ENCODE data around the gene NAA35.

DNA sequence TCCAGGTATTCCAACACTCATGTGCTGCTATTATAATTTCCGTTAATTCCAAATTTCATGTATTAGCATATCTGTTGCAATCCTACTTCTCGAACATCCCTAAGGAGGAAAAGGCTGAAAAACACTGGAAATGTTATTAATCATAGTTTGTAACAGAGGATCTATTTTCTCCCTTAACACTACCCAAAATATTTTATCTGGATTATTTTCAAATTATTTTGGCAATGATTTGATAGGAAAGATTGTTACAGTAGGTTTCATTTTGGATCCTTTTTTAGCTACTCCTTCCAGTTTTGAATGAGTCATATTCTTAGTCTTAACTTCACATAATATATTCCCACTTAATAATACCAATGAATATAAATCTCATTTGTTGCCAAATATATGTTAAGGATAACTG is 13.9 kb upstream of the NAA35 start:
- TF ChIP-seq POLR2A (IDR thresholded peaks at IDR 0.05) (no peak), CTCF (IDR thresholded peaks at IDR 0.05) (no peak)

All from Peyer's patch (tissue), 4 donors.